H1 (cell line): Measurements from ENCODE around the gene CFB. TPM values are rescaled to one million over a fixed set of nuclear protein-coding genes. Genes with fewer than 3 reads are reported as not detected.

Source experiments
- CTCF ChIA-PET: fragments of 300-600 bp; sonication (Branson Sonifier 250); formaldehyde crosslinking; loops from one replicate; lab custom pipeline; 2021; ENCODE audit not compliant: partially characterized antibody; lab: Charles Lee
- POLR2A ChIA-PET: fragments of 300-600 bp; sonication (Branson Sonifier 250); formaldehyde crosslinking; loops from one replicate; lab custom pipeline; 2021; ENCODE audit warnings: inconsistent platforms; ENCODE audit not compliant: partially characterized antibody; lab: Charles Lee
- DNase-seq, 2 experiments: peaks; one replicate each; pipeline versions ENCODE4 v3.0.0 to v3.0.0-alpha.2; 2010 to 2022; ENCODE audit warnings: low spot score in 2 of 2, low read depth in 1 of 2, mixed read lengths in 1 of 2
- FAIRE-seq: peaks from 2 replicates; lab custom pipeline; 2011; peaks lifted over from hg19 to GRCh38; lab: Jason Lieb, UNC
- H2AFZ ChIP-seq: 2 replicates; pipeline ENCODE4 v1.8.1; 2012; ENCODE audit warnings: low read length, inconsistent platforms
- H2AK5ac ChIP-seq: 2 replicates; pipeline ENCODE4 v1.6.1; 2013; ENCODE audit warnings: low read depth, low read length
- H2BK120ac ChIP-seq: replicated peaks from 2 replicates; pipeline ENCODE3; 2013; ENCODE audit warnings: low read depth, low read length, inconsistent platforms
- H2BK12ac ChIP-seq: 2 replicates; pipeline ENCODE4 v1.6.1; 2013; ENCODE audit warnings: low read depth, low read length
- H2BK15ac ChIP-seq: 2 replicates; pipeline ENCODE4 v1.6.1; 2013; ENCODE audit warnings: low read length
- H2BK20ac ChIP-seq: 2 replicates; pipeline ENCODE4 v1.6.1; 2013; ENCODE audit warnings: low read length
- H2BK5ac ChIP-seq: 2 replicates; pipeline ENCODE4 v1.6.1; 2013; ENCODE audit warnings: low read depth, low read length
- H3K14ac ChIP-seq: 2 replicates; pipeline ENCODE4 v1.6.1; 2013; ENCODE audit warnings: inconsistent platforms; ENCODE audit not compliant: insufficient read length
- H3K18ac ChIP-seq: 2 replicates; pipeline ENCODE4 v1.6.1; 2013; ENCODE audit warnings: low read length; ENCODE audit errors: extremely low read depth
- H3K23ac ChIP-seq: 2 replicates; pipeline ENCODE4 v1.6.1; 2013; ENCODE audit warnings: inconsistent platforms; ENCODE audit not compliant: insufficient read length
- H3K23me2 ChIP-seq: 2 replicates; pipeline ENCODE4 v1.6.1; 2013; ENCODE audit warnings: low read depth, low read length
- H3K27ac ChIP-seq: 2 replicates; pipeline ENCODE4 v1.6.1; 2011; ENCODE audit warnings: low read depth, low read length, inconsistent platforms
- H3K27me3 ChIP-seq, 4 experiments: replicated peaks in 1 of 4; 1 replicate in 1 of 4; 2 replicates in 3 of 4; pipeline versions ENCODE4 v1.6.1 to v1.8.1; 2011 to 2013; ENCODE audit warnings: low read length in 3 of 4, mild to moderate bottlenecking in 3 of 4, inconsistent platforms in 2 of 4, mixed read lengths in 2 of 4, moderate library complexity in 1 of 4; ENCODE audit not compliant: control insufficient read depth in 3 of 4, insufficient read depth in 3 of 4; ENCODE audit errors: extremely low read depth in 1 of 4
- H3K36me3 ChIP-seq, 4 experiments: 2 replicates each; pipeline versions ENCODE4 v1.6.1 to v1.8.1; 2011 to 2013; ENCODE audit warnings: mild to moderate bottlenecking in 4 of 4, low read length in 3 of 4, moderate library complexity in 2 of 4, control low read depth in 1 of 4, inconsistent platforms in 1 of 4; ENCODE audit not compliant: insufficient read depth in 4 of 4, control insufficient read depth in 2 of 4
- H3K4ac ChIP-seq: replicated peaks from 2 replicates; pipeline ENCODE3; 2013; ENCODE audit warnings: low read length, low read depth, mixed read lengths, inconsistent platforms; ENCODE audit not compliant: insufficient read length
- H3K4me1 ChIP-seq, 4 experiments: replicated peaks in 1 of 4; 1 replicate in 1 of 4; 2 replicates in 3 of 4; pipeline versions ENCODE4 v1.6.1 to v1.8.1; 2011 to 2013; ENCODE audit warnings: low read length in 3 of 4, inconsistent platforms in 2 of 4, mixed read lengths in 1 of 4; ENCODE audit not compliant: insufficient read depth in 4 of 4, control insufficient read depth in 3 of 4
- H3K4me2 ChIP-seq, 2 experiments: 2 replicates each; pipeline versions ENCODE4 v1.6.1 to v1.8.1; 2011 to 2013; ENCODE audit warnings: low read depth in 2 of 2, low read length in 2 of 2, control low read depth in 1 of 2, inconsistent platforms in 1 of 2, mild to moderate bottlenecking in 1 of 2; ENCODE audit not compliant: insufficient read depth in 1 of 2
- H3K4me3 ChIP-seq, 4 experiments: fragments of 200-600, 300-600 bp in 1 of 4; sonication (generic), shearing (Covaris generic), sonication (Bioruptor Twin) in 1 of 4; 2 replicates each; pipeline versions ENCODE4 v1.5.1 to v1.8.1; 2011 to 2016; ENCODE audit warnings: low read length in 4 of 4, low read depth in 3 of 4, control low read depth in 2 of 4, inconsistent platforms in 2 of 4, mild to moderate bottlenecking in 2 of 4, mixed read lengths in 1 of 4, moderate library complexity in 1 of 4; ENCODE audit not compliant: insufficient read depth in 2 of 4; ENCODE audit errors: extremely low read depth in 1 of 4
- H3K56ac ChIP-seq: replicated peaks from 2 replicates; pipeline ENCODE3; 2013; ENCODE audit warnings: low read depth, mild to moderate bottlenecking, mixed read lengths, low read length, inconsistent platforms; ENCODE audit not compliant: insufficient read length
- H3K79me1 ChIP-seq: 2 replicates; pipeline ENCODE4 v1.6.1; 2013; ENCODE audit warnings: low read depth, low read length, control low read depth
- H3K79me2 ChIP-seq, 2 experiments: 2 replicates each; pipeline versions ENCODE4 v1.6.1 to v1.8.1; 2012 to 2013; ENCODE audit warnings: low read length in 2 of 2, mild to moderate bottlenecking in 2 of 2, inconsistent platforms in 1 of 2; ENCODE audit not compliant: insufficient read depth in 2 of 2, control insufficient read depth in 1 of 2
- H3K9ac ChIP-seq, 4 experiments: replicated peaks in 1 of 4; 1 replicate in 1 of 4; 2 replicates in 3 of 4; pipeline versions ENCODE4 v1.6.1 to v1.8.1; 2011 to 2013; ENCODE audit warnings: low read depth in 3 of 4, low read length in 3 of 4, control low read depth in 2 of 4, mild to moderate bottlenecking in 2 of 4, moderate library complexity in 2 of 4, inconsistent platforms in 1 of 4; ENCODE audit errors: extremely low read depth in 1 of 4
- H3K9me3 ChIP-seq, 2 experiments: 2 replicates each; pipeline versions ENCODE4 v1.6.1 to v1.8.1; 2012 to 2013; ENCODE audit warnings: mild to moderate bottlenecking in 2 of 2, moderate library complexity in 2 of 2, control low read depth in 1 of 2, inconsistent platforms in 1 of 2, low read depth in 1 of 2, low read length in 1 of 2, mixed read lengths in 1 of 2; ENCODE audit not compliant: insufficient read depth in 2 of 2
- H4K20me1 ChIP-seq, 2 experiments: replicated peaks in 1 of 2; 2 replicates each; pipeline versions ENCODE3 to v1.8.1; 2011 to 2013; ENCODE audit warnings: inconsistent platforms in 2 of 2, low read length in 2 of 2, mild to moderate bottlenecking in 1 of 2; ENCODE audit not compliant: insufficient read depth in 2 of 2, control insufficient read depth in 1 of 2
- H4K5ac ChIP-seq: 2 replicates; pipeline ENCODE4 v1.6.1; 2013; ENCODE audit warnings: low read length, low read depth, mixed read lengths, inconsistent platforms; ENCODE audit not compliant: insufficient read length
- H4K8ac ChIP-seq: 2 replicates; pipeline ENCODE4 v1.8.0; 2013; ENCODE audit warnings: mild to moderate bottlenecking, moderate library complexity, low read length, inconsistent platforms; ENCODE audit not compliant: insufficient read depth; ENCODE audit errors: extremely low read depth
- H4K91ac ChIP-seq: replicated peaks from 2 replicates; pipeline ENCODE3; 2013; ENCODE audit warnings: low read length, mixed read lengths, inconsistent platforms; ENCODE audit not compliant: insufficient read length
- JUN ChIP-seq: IDR thresholded peaks from 2 replicates; pipeline ENCODE4 v1.6.1; 2011; ENCODE audit warnings: low read depth, mild to moderate bottlenecking, improper control_type of control experiment, low read length
- SP2 ChIP-seq: IDR thresholded peaks from 2 replicates; pipeline ENCODE4 v1.6.1; 2012; ENCODE audit warnings: mild to moderate bottlenecking, low read length, inconsistent platforms
- TBP ChIP-seq: IDR thresholded peaks from 2 replicates; pipeline ENCODE4 v1.6.1; 2011; ENCODE audit warnings: low read depth, low read length, improper control_type of control experiment
- WGBS, 2 experiments: shearing (Covaris generic) in 1 of 2; methylation state at CpG; one replicate each; pipeline versions ENCODE4 v1.1.6 to v1.1.7; 2013 to 2015; ENCODE audit warnings: low lambda C conversion rate in 2 of 2, mixed read lengths in 2 of 2, inconsistent platforms in 1 of 2, low coverage in 1 of 2, missing lambda C conversion rate in 1 of 2; ENCODE audit not compliant: insufficient replicate concordance in 2 of 2, insufficient coverage in 1 of 2, insufficient read length in 1 of 2; ENCODE audit errors: extremely low coverage in 1 of 2, missing lambda C conversion rate in 1 of 2; 5-methylcytosine and 5-hydroxymethylcytosine counted together
- polyA plus RNA-seq, 7 experiments: library from polyadenylated mRNA; depleted of rRNA in 3 of 7; stranded (reverse) in 5 of 7; unstranded in 2 of 7; fragments of >200 nt in 5 of 7; fragments of 200-250 nt in 2 of 7; gene quantifications; 1 replicate in 5 of 7; 2 replicates in 1 of 7; 4 replicates in 1 of 7; pipeline versions ENCODE4 v1.2.1 to v1.2.3, GENCODE V29; 2011 to 2013; ENCODE audit warnings: missing spikeins in 2 of 7, mixed read lengths in 2 of 7
- total RNA-seq: library from RNA; stranded (reverse); fragmentation: NEBNext Ultra II Directional; extraction: Animal tissue kit (Norgen Biotek cat#: 25700); gene quantifications from 2 replicates; pipeline ENCODE4 v1.2.1, GENCODE V29; 2021

The CFB gene
- total and polyA plus RNA-seq, 2 of the 8 experiments (the other 6 are each of a cell fraction or from before 2014, with no cell fraction given) = 0.09 TPM; not detected in 1

DNA sequence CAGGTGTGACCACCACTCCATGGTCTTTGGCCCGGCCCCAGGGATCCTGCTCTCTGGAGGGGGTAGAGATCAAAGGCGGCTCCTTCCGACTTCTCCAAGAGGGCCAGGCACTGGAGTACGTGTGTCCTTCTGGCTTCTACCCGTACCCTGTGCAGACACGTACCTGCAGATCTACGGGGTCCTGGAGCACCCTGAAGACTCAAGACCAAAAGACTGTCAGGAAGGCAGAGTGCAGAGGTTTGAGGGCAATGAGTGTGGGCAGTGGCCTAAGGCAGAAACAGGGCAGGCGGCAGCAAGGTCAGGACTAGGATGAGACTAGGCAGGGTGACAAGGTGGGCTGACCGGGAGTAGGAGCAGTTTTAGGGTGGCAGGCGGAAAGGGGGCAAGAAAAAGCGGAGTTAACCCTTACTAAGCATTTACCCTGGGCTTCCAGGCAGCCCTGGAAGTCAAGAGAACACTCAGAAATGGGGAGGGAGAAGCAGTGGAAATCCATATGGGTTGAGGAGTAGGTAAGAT lies 533 bp downstream of the CFB start:
- Histone ChIP-seq H4K8ac (no peak overlapping the region), H3K79me1 (no peaks in the 10 kb centered on the region), H3K4ac (no peak overlapping the region), H3K14ac (no peak overlapping the region), H3K27me3 (peaks cover 0 to 11% (median 2%) of the 10 kb centered on the region in 4 experiments; a peak in 3 of 7 replicates), H3K18ac (no peak overlapping the region), H3K23me2 (no peaks in the 10 kb centered on the region), H3K4me3 (no peak overlapping the region), H3K4me1 (peaks cover 0 to 2% (median 0%) of the 10 kb centered on the region in 4 experiments; a peak in 1 of 7 replicates), H2BK20ac (no peak overlapping the region), H2AFZ (no peak overlapping the region), H3K56ac (no peak overlapping the region), H3K79me2 (no peaks in the 10 kb centered on the region), H3K9me3 (no peaks in the 10 kb centered on the region), H4K20me1 (no peaks in the 10 kb centered on the region), H4K5ac (no peak overlapping the region), H3K27ac (no peak overlapping the region), H3K36me3 (peaks cover 3 to 7% (median 5%) of the 10 kb centered on the region in 4 experiments; a peak in 4 of 8 replicates), H3K23ac (no peak overlapping the region), H3K4me2 (no peak overlapping the region), H2BK15ac (no peak overlapping the region), H4K91ac (no peak overlapping the region), H2BK120ac (no peak overlapping the region), H2AK5ac (no peak overlapping the region), H2BK5ac (no peak overlapping the region), H3K9ac (no peak overlapping the region), H2BK12ac (no peak overlapping the region)
- ChIA-PET CTCF (interaction anchor here (1.1 to 2.0 kb wide), 4 partner anchors 12 to 101 kb away, joined by 3 to 6 read pairs (median 4); no protein-coding TSS in a partner anchor), POLR2A (interaction anchor here (1.6 to 3.4 kb wide), 3 partner anchors 13 to 25 kb away, joined by 5 to 16 read pairs (median 5); partner anchors contain the start of genes DXO, NELFE and SKIC2)
- no peak for DNase-seq
- FAIRE-seq = no peak
- TF ChIP-seq SP2 (no peak), TBP (no peak), JUN (no peak)
- WGBS, 2 experiments = 83% methylated on average over 11 of the region's 11 CpGs; no CpG with 5 or more reads in 1 of the 2 experiments
